GM18868 (cell line): ENCODE data around the gene MRFAP1.

Experiments used
- ATAC-seq: cut with Tn5 transposase; IDR thresholded peaks from one replicate; pipeline ENCODE4 v1.9.1; 2021; ENCODE audit warnings: mild to moderate bottlenecking, moderate library complexity; ENCODE audit not compliant: unreplicated experiment

Gene MRFAP1

GRCh38 chr4:6689506-6689960 is 49.0 kb downstream of the MRFAP1 start:
- ATAC-seq = no peak
